Ammon's horn (tissue), 1 donor: ENCODE results near the gene RAB41.
A peak's percentile ranks its signal among the peaks of the same experiment; 100 is the strongest.
"Not testable (repeated sequence)": the region's sequence is repeated elsewhere in the genome, so short reads cannot be mapped to it uniquely, and the experiment has no call there.

ENCODE experiments used
- DNase-seq: peaks from one replicate; pipeline ENCODE4 v3.0.0-alpha.2; 2016; ENCODE audit warnings: low spot score

RAB41 gene

DNA sequence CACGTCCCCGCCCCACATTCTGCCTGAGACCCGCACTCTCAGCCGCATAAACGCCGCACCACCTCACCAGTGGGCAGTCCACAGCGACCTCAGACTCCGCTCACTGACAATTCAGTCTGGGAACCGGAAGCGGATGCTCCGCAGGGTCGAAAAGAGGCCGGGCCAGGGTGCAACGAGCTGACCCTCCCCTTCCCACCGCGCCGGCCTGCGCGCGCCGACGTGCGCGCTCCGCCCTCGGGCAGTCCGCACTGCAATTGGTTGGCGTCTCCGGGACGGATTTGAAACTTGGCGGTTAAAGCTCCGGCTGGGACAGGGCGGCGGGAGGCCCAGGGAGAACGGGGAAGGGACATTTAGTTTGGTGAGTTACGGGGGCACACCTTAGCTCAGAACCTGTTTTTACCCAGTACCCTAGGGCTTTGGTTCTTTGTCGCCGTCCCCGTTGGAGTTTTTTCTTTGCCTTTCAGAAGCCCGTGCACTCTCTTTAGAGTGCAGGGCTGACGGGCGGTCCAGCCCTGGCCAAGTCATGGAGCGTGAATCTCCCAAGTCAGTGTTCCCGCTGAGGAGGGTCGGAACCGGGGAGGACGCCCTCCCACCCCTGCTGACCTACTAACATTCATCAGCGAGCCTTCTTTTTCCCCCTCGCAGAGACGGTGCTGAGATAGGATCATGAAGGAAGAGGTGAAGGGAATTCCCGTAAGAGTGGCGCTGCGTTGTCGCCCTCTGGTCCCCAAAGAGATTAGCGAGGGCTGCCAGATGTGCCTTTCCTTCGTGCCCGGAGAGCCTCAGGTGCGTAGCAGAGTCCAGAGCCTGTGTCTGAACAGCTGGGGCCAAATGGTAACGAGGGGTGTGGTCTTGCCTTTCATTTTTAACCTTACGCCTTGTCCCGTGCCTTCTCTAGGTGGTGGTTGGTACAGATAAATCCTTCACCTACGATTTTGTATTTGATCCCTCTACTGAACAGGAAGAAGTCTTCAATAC lies 8.1 kb downstream of the RAB41 start, which contains the start of the genes KIF4A and PDZD11:
Gene KIF4A, plus strand, starts transcription at position 312 of the 978 bp plus-strand sequence. Its CDS starts 355 bp downstream, at position 667.
Gene PDZD11, minus strand, starts transcription at position 135 of the 978 bp plus-strand sequence. CDS start 586 bp downstream, outside the sequence.
- peak; percentile 72 for DNase-seq

DNA sequence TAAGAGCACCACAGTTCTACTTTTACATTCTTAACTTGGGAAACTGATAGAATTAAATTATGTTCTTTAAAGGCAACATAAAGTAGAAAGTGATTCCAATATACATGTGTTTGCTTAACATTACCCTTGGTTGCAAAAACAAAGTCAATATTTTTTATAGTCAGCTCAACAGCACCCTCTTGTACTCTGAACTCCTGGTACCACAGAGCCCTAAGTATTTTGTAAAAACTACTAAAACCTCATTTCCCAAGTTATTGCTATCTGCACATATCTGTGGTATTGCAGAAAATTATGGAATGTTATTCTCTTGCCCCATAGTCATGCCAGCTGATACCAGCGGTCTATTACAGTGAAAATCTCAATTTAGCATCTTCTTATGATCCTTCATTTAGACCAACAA lies 10.8 kb downstream of the RAB41 start:
- DNase-seq: no peak

DNA sequence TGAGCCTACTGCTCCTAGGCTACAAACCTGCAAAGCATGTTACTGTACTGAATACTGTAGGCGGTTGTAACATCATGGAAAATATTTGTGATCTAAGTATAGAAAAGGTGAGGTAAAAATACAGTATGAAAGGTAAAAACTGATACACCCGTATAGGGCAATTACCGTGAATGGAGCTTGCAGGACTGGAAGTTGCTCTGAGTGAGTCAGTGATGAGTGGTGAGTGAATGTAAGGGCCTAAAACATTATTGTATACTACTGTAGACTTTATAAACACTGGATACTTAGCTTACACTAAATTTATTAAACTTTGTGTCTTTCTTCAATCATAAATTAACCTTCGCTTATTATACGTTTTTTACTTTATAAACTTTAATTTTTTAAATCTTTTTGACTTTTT lies 11.6 kb downstream of the RAB41 start:
- DNase-seq: no peak

DNA sequence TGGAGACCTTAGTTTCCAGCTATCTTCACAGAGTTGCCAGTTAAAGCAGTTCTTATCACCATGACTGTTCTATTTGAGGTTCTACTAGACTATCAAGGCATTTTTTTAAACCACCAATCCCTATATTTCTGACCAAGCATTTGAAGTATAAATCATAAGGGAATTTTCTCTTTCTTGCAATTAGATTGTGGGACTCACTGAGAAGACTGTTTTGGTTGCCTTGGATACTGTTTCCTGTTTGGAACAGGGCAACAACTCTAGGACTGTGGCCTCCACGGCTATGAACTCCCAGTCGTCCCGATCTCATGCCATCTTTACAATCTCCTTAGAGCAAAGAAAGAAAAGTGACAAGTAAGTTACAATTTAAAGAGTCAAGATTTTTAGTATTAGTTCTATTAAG lies 19.7 kb downstream of the RAB41 start:
- no peak for DNase-seq

DNA sequence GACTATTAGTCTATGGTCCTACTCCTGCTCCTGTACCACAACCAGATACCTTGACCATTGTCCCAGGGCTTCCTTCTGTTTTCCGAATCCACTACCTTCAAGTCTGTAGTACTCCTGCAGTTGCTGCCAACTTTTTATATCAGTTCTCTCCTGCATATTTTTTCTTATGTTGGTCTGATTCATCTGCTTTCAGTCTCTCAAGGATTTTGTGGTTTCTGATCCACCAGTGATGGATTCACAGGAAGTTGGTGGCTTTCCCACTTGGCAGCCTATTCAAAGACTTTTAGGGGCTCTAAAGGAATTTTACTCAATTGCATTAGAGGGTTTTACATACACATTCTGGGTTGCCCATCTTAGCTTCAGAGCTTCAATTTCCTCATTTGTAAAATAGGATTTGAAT lies 31.5 kb downstream of the RAB41 start:
- DNase-seq: no peak

DNA sequence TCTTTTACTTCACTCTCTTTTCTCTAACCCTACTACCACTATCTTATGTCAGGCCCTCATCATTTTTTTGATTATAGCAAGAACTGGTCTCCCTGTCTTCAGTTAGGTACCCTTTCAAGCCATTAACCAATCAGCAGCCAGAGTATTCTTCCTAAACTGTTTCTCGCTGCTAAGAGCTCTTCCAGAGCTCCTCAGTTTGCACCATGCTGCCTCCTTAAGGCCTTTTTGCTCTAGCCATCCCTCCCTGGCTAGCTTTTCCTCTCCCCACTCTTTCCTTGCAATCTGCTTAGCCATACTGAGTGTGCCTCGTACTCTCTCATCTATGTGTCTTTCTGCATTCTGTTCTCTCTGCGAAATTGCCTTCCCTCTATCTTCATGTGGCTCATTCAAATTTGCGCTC lies 40.8 kb downstream of the RAB41 start:
- no peak for DNase-seq

DNA sequence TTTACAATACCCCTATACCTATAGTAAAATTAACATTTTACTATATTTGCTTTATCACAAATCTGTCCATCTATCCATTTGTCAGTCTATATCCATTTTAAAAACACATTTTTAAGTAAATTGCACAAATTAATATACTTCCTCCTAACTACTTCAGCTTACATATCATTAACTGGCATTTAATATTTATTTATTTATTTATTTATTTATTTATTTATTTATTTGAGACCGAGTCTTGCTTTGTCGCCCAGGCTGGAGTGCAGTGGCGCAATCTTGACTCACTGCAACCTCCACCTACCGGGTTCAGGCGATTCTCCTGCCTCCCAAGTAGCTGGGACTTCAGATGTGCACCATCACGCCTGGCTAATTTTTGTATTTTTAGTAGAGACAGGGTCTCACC lies 41.7 kb downstream of the RAB41 start:
- not testable (repeated sequence) for DNase-seq

DNA sequence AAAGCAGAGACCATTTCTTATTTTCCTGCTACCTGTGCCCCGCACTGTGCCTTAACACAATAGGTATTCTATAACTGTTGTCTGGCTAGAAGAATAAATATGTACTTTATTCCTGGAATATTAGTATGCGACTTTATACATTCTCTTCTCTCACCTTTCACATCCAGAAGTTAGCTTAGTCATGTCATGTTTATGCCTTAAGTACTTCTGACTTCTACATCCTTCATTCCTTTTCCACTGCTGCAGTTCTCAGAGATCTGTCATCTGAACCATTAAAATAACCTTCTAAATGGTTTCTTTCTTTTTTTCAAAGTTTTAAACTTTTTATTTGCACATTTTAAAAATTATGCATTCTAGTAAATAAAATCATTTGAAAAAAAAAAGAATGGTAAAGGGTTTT lies 42.4 kb downstream of the RAB41 start:
- DNase-seq: no peak

DNA sequence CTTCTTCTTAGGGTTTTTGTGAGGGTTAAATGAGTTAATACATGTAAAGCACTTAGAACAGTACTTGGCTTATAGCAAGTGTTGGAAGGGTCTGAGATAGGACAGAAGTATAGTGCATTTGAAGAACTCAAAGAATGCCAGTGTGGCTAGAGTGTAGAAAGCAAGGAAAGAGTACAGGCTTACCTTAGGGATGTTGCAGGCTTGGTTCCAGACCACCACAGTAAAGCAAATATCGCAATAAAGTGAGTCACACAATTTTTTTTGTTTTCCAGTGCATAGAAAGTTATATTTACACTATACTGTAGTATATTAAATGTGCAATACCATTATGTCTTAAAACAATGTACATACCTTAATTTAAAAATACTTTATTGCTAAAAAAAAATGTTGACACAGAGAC lies 49.2 kb downstream of the RAB41 start:
- DNase-seq: no peak

DNA sequence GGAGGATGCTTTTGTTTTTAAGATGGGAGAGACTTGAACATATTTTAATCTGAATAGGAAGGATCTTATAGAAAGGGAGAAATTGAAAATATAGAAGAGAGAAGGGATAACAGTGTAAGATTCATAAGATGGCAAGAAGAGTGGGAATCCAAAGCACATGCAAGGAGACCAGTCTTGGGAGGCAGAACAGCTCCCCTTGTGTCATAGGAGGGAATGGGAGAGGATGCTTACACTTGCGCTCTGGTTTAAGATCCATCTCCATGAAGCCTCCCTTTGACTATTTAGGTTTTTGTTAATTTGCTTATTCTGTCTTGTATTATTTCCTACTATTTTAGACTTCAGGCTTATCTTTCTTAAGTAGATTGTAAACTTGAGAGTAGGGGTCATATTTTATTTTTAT lies 50.6 kb downstream of the RAB41 start:
- DNase-seq: no peak
